ENCODE data around the gene TEAD4.

Gene TEAD4

DNA sequence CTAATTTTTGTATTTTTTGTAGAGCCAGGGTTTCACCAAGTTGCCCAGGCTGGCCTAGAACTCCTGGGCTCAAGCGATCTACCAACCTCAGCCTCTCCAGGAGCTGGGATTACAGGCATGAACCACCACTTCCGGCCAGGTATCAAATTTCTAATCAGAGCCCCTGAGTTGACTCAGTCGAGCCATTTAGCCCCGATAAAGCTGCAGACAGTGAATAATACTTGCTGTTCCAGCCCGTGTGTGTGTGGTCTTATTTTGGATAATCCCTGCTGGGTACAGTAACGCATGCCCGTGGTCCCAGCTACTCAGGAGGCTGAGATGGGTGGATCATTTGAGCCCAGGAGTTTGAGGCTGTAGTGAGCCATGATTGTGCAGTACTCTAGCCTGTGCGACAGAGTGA is 57.0 kb downstream of the TEAD4 start:
- no peak overlapping the region for H3K27ac ChIP-seq
- no peak for DNase-seq (ENCODE audit: low spot score)
- TF ChIP-seq, protein P1, sequence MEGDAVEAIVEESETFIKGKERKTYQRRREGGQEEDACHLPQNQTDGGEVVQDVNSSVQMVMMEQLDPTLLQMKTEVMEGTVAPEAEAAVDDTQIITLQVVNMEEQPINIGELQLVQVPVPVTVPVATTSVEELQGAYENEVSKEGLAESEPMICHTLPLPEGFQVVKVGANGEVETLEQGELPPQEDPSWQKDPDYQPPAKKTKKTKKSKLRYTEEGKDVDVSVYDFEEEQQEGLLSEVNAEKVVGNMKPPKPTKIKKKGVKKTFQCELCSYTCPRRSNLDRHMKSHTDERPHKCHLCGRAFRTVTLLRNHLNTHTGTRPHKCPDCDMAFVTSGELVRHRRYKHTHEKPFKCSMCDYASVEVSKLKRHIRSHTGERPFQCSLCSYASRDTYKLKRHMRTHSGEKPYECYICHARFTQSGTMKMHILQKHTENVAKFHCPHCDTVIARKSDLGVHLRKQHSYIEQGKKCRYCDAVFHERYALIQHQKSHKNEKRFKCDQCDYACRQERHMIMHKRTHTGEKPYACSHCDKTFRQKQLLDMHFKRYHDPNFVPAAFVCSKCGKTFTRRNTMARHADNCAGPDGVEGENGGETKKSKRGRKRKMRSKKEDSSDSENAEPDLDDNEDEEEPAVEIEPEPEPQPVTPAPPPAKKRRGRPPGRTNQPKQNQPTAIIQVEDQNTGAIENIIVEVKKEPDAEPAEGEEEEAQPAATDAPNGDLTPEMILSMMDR (conservative IDR thresholded peaks at IDR 0.05; ENCODE audit: low read depth) = no peak
- POLR2A ChIA-PET (ENCODE audit: low non-redundant PET) = no interaction called here
- CTCF ChIA-PET = no interaction called here

DNA sequence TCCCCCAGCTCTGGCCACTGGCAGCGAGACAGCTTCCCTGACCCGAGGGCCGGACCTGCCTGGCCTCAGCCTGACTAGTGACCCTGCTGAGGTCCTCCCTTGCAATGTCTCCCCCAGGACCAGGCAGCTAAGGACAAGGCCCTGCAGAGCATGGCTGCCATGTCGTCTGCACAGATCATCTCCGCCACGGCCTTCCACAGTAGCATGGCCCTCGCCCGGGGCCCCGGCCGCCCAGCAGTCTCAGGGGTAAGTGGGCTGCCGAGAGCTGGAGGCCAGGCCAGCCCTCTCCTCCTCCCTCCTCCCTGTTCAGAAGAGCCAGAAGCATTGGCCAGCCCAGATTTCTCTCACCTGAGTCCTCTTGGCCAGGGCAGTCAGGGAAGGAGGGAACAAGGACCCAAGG is 58.1 kb downstream of the TEAD4 start:
- CTCF ChIA-PET = interaction anchor here (0.6 kb wide), 1 partner anchor 77 kb away, joined by 3 read pairs; no protein-coding TSS in a partner anchor
- no peak for DNase-seq (ENCODE audit: low spot score)
- no peak overlapping the region for H3K27ac ChIP-seq
- POLR2A ChIA-PET (ENCODE audit: low non-redundant PET) = interaction anchor here (0.6 kb wide), 1 partner anchor 207 kb away, joined by 3 read pairs; no protein-coding TSS in a partner anchor
- TF ChIP-seq, protein P1 (conservative IDR thresholded peaks at IDR 0.05; ENCODE audit: low read depth) = no peak

DNA sequence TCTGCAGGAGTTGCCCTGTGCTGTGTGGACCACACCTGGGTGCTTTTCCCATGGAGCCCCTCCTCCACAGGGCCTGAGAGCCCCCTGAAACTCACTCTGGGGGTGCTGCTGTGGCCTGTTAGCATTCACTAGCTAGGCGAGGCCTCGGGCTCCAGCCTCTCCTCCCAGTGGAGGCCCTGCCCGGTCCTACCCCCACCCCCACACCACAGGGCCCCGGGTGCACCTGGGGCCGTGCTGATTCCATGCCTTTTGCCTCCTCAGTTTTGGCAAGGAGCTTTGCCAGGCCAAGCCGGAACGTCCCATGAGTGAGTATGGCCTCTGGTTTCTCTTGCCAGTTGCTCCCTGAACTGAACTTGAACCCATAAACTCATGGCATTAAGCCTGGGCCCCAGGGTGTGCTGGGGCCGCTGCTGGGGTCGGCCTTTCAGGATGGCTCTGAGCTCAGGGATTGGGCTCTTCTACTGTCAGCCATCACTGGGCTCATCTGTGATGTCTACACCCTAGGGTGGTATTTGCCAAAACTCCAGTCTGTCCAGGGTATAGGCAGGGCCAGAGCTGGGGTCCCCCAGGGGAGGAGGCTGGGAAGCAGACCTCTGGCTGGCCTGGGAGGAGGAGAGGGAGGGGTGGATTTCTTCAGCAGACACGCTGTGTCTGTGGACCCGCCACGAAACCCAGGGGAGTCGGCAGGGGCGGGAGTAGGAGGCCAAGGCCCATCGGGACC is 59.2 kb downstream of the TEAD4 start:
- DNase-seq (ENCODE audit: low spot score) = no peak
- CTCF ChIA-PET = interaction anchor here (0.7 kb wide), 1 partner anchor 535 kb away, joined by 3 read pairs; no protein-coding TSS in a partner anchor
- POLR2A ChIA-PET (ENCODE audit: low non-redundant PET) = no interaction called here
- TF ChIP-seq, protein P1 (conservative IDR thresholded peaks at IDR 0.05; ENCODE audit: low read depth) = no peak
- H3K27ac ChIP-seq = no peak overlapping the region

DNA sequence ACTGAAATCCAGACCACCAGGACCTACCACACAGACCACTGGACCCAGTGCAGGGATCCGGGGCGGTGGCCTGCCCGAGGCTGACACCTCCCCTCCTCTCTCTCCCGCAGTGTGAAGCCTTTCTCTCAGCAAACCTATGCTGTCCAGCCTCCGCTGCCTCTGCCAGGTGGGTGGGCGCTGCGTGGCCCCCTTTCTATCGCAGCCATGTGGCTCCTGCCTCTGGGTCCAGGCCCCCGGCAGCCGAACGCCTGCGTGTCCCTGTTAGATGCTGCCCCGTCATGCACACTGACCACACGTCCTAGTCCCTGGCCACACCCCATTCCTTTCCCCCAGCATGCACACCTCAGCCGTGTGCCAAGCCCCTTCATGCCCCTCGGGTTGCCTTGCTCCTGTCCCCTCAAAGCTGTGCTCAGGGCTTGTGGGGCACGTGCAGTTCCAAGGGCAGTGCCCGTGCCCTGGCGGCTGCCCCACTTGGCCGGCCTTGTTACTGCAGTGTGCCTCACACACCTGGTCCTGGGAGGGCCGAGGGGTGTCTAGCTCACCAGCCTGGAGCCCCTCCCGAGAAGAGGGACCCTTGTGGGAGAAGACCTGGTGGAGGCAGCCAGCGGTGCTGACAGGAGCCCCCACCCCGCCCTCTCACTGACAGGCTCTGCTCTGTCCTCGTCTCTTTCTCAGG is 59.9 kb downstream of the TEAD4 start:
- TF ChIP-seq, protein P1 (conservative IDR thresholded peaks at IDR 0.05; ENCODE audit: low read depth) = no peak
- no peak for DNase-seq (ENCODE audit: low spot score)
- ChIA-PET CTCF (interaction anchor here (0.7 kb wide), 1 partner anchor 534 kb away, joined by 3 read pairs; no protein-coding TSS in a partner anchor), POLR2A (ENCODE audit: low non-redundant PET) (no interaction called here)
- no peak overlapping the region for H3K27ac ChIP-seq

DNA sequence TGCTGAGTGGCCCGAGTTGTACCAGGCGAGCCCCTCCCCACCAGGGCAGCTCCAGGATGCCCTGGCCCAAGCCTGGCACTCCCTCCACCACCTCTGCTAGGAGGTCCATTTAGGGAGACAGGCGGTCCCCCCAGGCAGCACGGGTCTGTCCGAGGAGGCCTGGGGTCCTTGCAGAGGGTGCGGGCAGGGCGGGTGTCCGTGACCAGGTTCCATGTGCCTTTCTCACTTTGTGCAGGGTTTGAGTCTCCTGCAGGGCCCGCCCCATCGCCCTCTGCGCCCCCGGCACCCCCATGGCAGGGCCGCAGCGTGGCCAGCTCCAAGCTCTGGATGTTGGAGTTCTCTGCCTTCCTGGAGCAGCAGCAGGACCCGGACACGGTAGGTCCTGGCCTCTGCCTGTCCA is 61.2 kb downstream of the TEAD4 start:
- ChIA-PET CTCF (no interaction called here), POLR2A (ENCODE audit: low non-redundant PET) (interaction anchor here (0.8 kb wide), 1 partner anchor 1136 kb away, joined by 3 read pairs; no protein-coding TSS in a partner anchor)
- no peak overlapping the region for H3K27ac ChIP-seq
- no peak for DNase-seq (ENCODE audit: low spot score)
- TF ChIP-seq, protein P1 (conservative IDR thresholded peaks at IDR 0.05; ENCODE audit: low read depth) = no peak

DNA sequence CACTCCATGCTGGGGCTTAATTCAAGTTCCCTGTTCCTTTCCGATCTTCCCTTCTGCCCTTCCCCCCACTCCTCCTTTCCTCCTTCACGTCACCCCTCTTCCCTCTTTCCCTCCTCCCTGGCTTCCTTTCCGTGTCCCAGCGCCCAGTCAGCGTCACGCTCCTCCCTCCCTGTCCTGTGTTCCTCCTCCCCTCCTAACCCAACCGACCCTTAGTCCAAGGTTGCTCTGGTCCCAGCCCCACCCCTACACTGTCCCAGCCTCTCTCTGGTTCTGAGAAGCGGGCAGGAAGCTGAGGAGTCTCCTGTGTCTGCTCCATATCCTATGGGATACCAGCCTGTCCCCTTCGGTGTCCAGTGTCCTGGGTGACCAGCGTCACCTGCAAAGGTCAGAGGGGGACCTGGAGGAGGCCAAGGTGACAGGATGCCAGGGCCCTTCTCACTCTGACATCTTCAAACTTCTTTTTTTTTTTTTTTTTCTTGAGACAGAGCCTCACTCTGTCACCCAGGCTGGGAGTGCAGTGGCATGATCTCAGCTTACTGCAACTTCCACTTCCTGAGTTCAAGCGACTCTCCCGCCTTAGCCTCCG is 61.7 kb downstream of the TEAD4 start:
- CTCF ChIA-PET = no interaction called here
- TF ChIP-seq, protein P1 (conservative IDR thresholded peaks at IDR 0.05; ENCODE audit: low read depth) = no peak
- no peak for DNase-seq (ENCODE audit: low spot score)
- POLR2A ChIA-PET (ENCODE audit: low non-redundant PET) = interaction anchor here (0.8 kb wide), 1 partner anchor 1135 kb away, joined by 3 read pairs; no protein-coding TSS in a partner anchor
- H3K27ac ChIP-seq = no peak overlapping the region

Measured in RWPE1 (cell line).